ENCODE results near the gene FAM78A. TPM values are rescaled to one million over a fixed set of nuclear protein-coding genes. Genes with fewer than 3 reads are reported as not detected.

Gene FAM78A
- total and polyA plus RNA-seq, 12 donors, result 7.0 to 53.1 (median 30.3) TPM

DNA sequence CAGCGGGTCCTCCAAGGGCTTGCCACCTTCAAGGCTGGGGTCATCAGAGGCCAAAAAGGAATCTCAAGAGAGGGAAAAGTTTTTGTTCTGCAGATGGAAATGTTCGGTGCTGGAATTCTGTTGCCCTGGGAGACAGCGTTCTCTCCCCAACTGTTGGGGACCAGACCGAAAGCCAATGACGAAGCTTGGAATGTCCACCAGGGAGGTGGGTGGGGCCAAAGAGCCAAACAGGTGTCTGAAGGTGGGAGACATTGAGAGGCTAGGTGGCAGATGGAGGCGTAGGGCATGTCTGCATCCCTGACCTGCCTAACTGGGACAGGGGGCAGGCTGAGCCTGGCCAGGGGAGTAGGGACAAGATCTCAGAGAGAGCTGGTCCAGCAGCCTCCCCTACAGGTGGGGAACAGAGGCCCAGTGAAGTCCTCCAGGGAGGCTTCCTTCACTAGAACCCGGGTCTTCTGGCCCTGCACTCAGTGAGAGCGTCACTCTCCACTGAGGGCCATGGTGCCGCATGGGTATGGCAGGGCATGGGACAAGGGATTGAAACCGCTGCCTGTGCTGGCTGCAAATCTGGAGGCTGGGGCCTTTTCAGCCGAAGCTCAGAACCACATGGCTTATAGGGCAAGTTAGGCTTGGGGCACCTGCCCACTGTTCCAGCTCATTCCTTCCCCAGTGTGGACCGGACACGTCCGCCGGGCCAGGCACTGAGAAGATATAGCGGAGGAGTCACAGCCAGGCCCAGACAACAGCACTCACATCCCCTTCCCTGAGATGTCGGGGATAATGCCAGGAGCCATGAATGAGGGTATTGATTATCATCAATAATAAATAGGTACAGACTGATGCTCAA is 5.0 kb upstream of the FAM78A start:
- WGBS, 2 donors, result 87 to 88% methylated on average over 17 of the region's 17 CpGs
- no peaks in the 10 kb centered on the region for H3K36me3 ChIP-seq
- intact Hi-C loops (cut with DNase I), result no loop called here
- peaks cover 14 to 37% (median 25%) of the 10 kb centered on the region in 9 donors for H3K4me1 ChIP-seq
- peaks cover 0 to 35% (median 14%) of the 10 kb centered on the region in 7 donors for H3K27me3 ChIP-seq
- TF ChIP-seq, protein P1, sequence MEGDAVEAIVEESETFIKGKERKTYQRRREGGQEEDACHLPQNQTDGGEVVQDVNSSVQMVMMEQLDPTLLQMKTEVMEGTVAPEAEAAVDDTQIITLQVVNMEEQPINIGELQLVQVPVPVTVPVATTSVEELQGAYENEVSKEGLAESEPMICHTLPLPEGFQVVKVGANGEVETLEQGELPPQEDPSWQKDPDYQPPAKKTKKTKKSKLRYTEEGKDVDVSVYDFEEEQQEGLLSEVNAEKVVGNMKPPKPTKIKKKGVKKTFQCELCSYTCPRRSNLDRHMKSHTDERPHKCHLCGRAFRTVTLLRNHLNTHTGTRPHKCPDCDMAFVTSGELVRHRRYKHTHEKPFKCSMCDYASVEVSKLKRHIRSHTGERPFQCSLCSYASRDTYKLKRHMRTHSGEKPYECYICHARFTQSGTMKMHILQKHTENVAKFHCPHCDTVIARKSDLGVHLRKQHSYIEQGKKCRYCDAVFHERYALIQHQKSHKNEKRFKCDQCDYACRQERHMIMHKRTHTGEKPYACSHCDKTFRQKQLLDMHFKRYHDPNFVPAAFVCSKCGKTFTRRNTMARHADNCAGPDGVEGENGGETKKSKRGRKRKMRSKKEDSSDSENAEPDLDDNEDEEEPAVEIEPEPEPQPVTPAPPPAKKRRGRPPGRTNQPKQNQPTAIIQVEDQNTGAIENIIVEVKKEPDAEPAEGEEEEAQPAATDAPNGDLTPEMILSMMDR (IDR thresholded peaks at IDR 0.05), result no peak
- no peaks in the 10 kb centered on the region for H3K9me3 ChIP-seq
- ATAC-seq (no peak), DNase-seq (no peak)
- H3K4me3 ChIP-seq, result no peak overlapping the region
- peak overlapping the region in 1 of 10 donors; percentile 4 for H3K27ac ChIP-seq

DNA sequence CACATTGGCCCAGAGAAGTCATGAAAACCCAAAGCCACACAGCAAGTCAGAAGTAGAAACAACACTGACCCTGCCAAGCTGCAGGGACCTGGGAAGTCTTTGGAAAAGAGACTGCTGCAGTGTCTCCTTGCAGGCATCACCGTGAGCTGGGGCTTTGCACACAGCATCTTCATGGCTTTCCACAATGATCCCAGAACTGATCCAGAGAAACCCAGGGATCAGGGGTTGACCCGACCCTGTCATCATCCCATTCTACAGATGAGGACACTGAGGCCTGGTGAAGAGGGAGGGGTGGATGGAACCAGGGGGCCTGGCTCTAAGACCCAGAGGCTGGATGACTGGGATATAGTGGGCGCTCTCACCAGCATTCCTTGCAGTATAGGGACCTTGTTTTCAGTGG is 4.3 kb upstream of the FAM78A start:
- WGBS, 2 donors, result 90 to 94% methylated on average over 3 of the region's 3 CpGs
- TF ChIP-seq, protein P1 (IDR thresholded peaks at IDR 0.05), result no peak
- Histone ChIP-seq H3K4me3 (no peak overlapping the region), H3K27me3 (peaks cover 0 to 35% (median 14%) of the 10 kb centered on the region in 7 donors), H3K36me3 (no peaks in the 10 kb centered on the region), H3K27ac (peak overlapping the region in 1 of 10 donors; percentile 89), H3K4me1 (peaks cover 14 to 37% (median 25%) of the 10 kb centered on the region in 9 donors), H3K9me3 (no peaks in the 10 kb centered on the region)
- intact Hi-C loops (cut with DNase I), result no loop called here
- no peak for DNase-seq
- ATAC-seq, result no peak

DNA sequence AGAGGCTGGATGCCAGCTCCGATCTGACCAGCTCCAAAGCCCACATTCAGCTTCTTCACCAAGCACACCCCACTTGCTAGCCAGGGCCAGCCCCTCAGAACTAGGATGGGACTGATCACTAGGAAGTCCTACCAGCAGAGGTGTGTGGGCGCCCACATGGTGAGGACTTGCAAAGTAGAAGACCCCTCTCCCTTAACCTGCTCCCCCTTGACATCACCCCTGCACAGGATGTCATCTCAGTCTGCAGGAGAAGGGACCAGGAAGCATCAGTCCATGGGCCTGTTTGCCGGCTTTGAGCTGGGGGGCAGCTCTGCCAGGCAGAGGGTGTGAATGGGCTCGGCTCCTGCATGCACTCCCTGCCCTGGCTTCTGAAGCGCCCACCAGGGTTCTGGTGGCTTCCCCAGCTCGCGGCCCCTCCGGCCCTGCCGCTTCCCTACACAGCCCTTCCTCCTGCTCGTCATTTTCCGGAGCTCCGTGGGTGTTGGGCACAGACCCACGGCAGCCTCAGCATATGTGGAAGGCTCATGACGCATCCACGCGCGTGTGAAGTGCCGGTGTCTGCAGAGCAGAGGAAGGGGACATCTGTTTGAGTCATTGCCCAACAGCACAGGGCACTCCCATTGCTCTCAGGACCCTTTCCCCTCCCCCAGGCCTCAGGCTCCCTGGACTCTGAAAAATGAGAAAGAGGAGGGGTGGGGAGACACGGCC is 3.7 kb upstream of the FAM78A start:
- WGBS, 2 donors, result 63 to 69% methylated on average over 19 of the region's 19 CpGs
- Histone ChIP-seq H3K36me3 (no peaks in the 10 kb centered on the region), H3K27me3 (peaks cover 0 to 35% (median 14%) of the 10 kb centered on the region in 7 donors), H3K4me1 (peaks cover 14 to 39% (median 25%) of the 10 kb centered on the region in 9 donors), H3K9me3 (no peaks in the 10 kb centered on the region), H3K4me3 (no peak overlapping the region), H3K27ac (peak overlapping the region in 9 of 10 donors; percentile 77 to 99 (median 98))
- intact Hi-C loops (cut with DNase I), result loop anchor here in 6 of 10 donors (5.0 to 10.0 kb wide), 6 partner anchors 43 to 103 kb away; no protein-coding TSS in a partner anchor
- no peak for ATAC-seq
- TF ChIP-seq, protein P1 (IDR thresholded peaks at IDR 0.05), result no peak
- no peak for DNase-seq

DNA sequence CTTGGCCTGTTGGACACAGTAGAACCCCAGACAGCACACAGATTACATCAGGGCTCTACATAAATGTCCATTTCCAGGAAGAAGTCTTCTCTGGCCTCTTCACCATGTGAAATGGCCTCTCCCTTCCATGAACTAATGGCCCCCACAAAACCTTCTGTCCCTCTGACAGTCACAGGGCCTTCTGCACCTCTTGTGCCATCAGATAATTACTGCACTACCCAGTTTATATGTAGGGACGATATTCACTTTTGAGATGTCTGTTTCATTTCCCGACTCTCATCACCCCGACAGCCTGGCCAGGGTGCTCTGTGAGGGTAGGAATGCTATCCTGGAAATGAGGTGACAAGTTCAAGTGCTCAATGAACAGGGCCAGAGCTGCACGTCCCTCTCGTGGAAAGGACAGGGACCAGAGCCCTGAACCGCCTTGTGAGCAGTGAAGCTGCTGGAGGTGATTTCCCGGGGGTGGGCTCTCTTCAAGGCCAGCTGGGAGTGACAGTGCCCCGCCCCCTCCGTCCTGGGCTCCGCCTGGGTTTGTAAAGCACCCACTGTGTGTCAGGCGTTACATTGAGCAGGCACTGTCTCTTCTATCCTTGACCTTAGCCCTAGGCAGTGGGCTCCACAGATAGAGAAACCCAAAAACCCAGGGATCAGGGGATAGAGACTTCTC is 3.0 kb upstream of the FAM78A start:
- no peaks in the 10 kb centered on the region for H3K36me3 ChIP-seq
- TF ChIP-seq, protein P1 (IDR thresholded peaks at IDR 0.05), result no peak
- H3K4me1 ChIP-seq, result peaks cover 14 to 45% (median 26%) of the 10 kb centered on the region in 9 donors
- 49 to 66% methylated on average over 11 of the region's 11 CpGs for WGBS, 2 donors
- H3K9me3 ChIP-seq, result no peaks in the 10 kb centered on the region
- intact Hi-C loops (cut with DNase I), result loop anchor here in 6 of 10 donors (5.0 to 10.0 kb wide), 6 partner anchors 42 to 102 kb away; no protein-coding TSS in a partner anchor
- H3K27me3 ChIP-seq, result peaks cover 0 to 35% (median 14%) of the 10 kb centered on the region in 7 donors
- peak overlapping the region; percentile 17 to 99 (median 95) for H3K27ac ChIP-seq
- H3K4me3 ChIP-seq, result no peak overlapping the region
- DNase-seq (no peak), ATAC-seq (peak in 4 of 8 donors; percentile 11 to 27 (median 20))

All from heart right ventricle (tissue), 16 donors.